ENCODE data around the gene PTPRZ1. TPM values are rescaled to one million over a fixed set of nuclear protein-coding genes. Genes with fewer than 3 reads are reported as not detected.

The PTPRZ1 gene
- total RNA-seq, 1 donor from 2014 or later = 0.13 TPM

- ATAC-seq (no peak), DNase-seq (ENCODE audit: low spot score) (no peak)
These were observed 17.9 kb downstream of the PTPRZ1 start for GRCh38 chr7:121890833-121891232.

- DNase-seq (ENCODE audit: low spot score) = no peak
- no peak for ATAC-seq
These were observed 18.8 kb downstream of the PTPRZ1 start for GRCh38 chr7:121891731-121892130.

- ATAC-seq (no peak), DNase-seq (ENCODE audit: low spot score) (no peak)
These were observed 28.1 kb downstream of the PTPRZ1 start for GRCh38 chr7:121901026-121901425.

- ATAC-seq (no peak), DNase-seq (ENCODE audit: low spot score) (no peak)
These were observed 31.2 kb downstream of the PTPRZ1 start for GRCh38 chr7:121904120-121904519.

GRCh38 chr7:121908042-121908441 is 35.1 kb downstream of the PTPRZ1 start:
- no peak for ATAC-seq
- DNase-seq (ENCODE audit: low spot score) = no peak

- DNase-seq (ENCODE audit: low spot score) = no peak
- no peak for ATAC-seq
These were observed 36.9 kb downstream of the PTPRZ1 start for GRCh38 chr7:121909716-121910345.

- no peak for ATAC-seq
- no peak for DNase-seq (ENCODE audit: low spot score)
These were observed 41.1 kb downstream of the PTPRZ1 start for GRCh38 chr7:121913947-121914675.

GRCh38 chr7:121914676-121915279 is 41.8 kb downstream of the PTPRZ1 start:
- DNase-seq (ENCODE audit: low spot score) (no peak), ATAC-seq (no peak)

GRCh38 chr7:121916211-121916610 is 43.2 kb downstream of the PTPRZ1 start:
- no peak for DNase-seq (ENCODE audit: low spot score)

GRCh38 chr7:121919986-121920385 is 47.0 kb downstream of the PTPRZ1 start:
- ATAC-seq = no peak
- DNase-seq (ENCODE audit: low spot score) = no peak

More at GRCh38 chr7:121916211-121916610, 43.2 kb downstream of the PTPRZ1 start:
- ATAC-seq = no peak

- ATAC-seq (no peak), DNase-seq (ENCODE audit: low spot score) (no peak)
These were observed 51.6 kb downstream of the PTPRZ1 start for GRCh38 chr7:121924269-121925186.

GRCh38 chr7:121931149-121931902 is 58.4 kb downstream of the PTPRZ1 start:
- no peak for DNase-seq (ENCODE audit: low spot score)
- ATAC-seq = no peak

- DNase-seq (ENCODE audit: low spot score) = no peak
These were observed 59.8 kb downstream of the PTPRZ1 start for GRCh38 chr7:121932768-121933167.

GRCh38 chr7:121936951-121937623 is 64.1 kb downstream of the PTPRZ1 start:
- DNase-seq (ENCODE audit: low spot score) (no peak), ATAC-seq (no peak)

More at GRCh38 chr7:121932768-121933167, 59.8 kb downstream of the PTPRZ1 start:
- ATAC-seq = no peak

- no peak for DNase-seq (ENCODE audit: low spot score)
- no peak for ATAC-seq
These were observed 65.6 kb downstream of the PTPRZ1 start for GRCh38 chr7:121938429-121938996.

GRCh38 chr7:121940918-121941317 is 68.0 kb downstream of the PTPRZ1 start:
- DNase-seq (ENCODE audit: low spot score) (no peak), ATAC-seq (no peak)

GRCh38 chr7:121941830-121942229 is 68.9 kb downstream of the PTPRZ1 start:
- ATAC-seq = no peak

GRCh38 chr7:121945066-121945465 is 72.1 kb downstream of the PTPRZ1 start:
- ATAC-seq (no peak), DNase-seq (ENCODE audit: low spot score) (no peak)

More at GRCh38 chr7:121941830-121942229, 68.9 kb downstream of the PTPRZ1 start:
- DNase-seq (ENCODE audit: low spot score) = no peak

Data from left lobe of liver (tissue), 2 donors.